Liver (tissue), 9 donors: ENCODE measurements around the gene SESN3. TPM values are rescaled to one million over a fixed set of nuclear protein-coding genes. Genes with fewer than 3 reads are reported as not detected.
A peak's percentile ranks its signal among the peaks of the same experiment; 100 is the strongest.
"Not testable (repeated sequence)": the region's sequence is repeated elsewhere in the genome, so short reads cannot be mapped to it uniquely, and the experiment has no call there.

Experiments
- DNase-seq: peaks from one replicate; pipeline ENCODE4 v3.0.0-alpha.2; 2017; ENCODE audit warnings: low spot score
- H3K27ac ChIP-seq, 2 donors: one replicate each; pipeline ENCODE4 v1.7.0; 2013; ENCODE audit warnings: inconsistent platforms in 2 of 2, low read length in 2 of 2, control low read depth in 1 of 2, low read depth in 1 of 2, mild to moderate bottlenecking in 1 of 2
- H3K27me3 ChIP-seq, 4 donors: one replicate each; pipeline versions ENCODE4 v1.6.1 to v1.7.0; 2013; ENCODE audit warnings: low read length in 3 of 4, inconsistent platforms in 1 of 4, mild to moderate bottlenecking in 1 of 4, moderate library complexity in 1 of 4; ENCODE audit not compliant: control insufficient read depth in 4 of 4, insufficient read depth in 4 of 4
- H3K36me3 ChIP-seq, 4 donors: one replicate each; pipeline versions ENCODE4 v1.6.1 to v1.7.0; 2013; ENCODE audit warnings: low read length in 3 of 4, mild to moderate bottlenecking in 3 of 4, low read depth in 1 of 4, moderate library complexity in 1 of 4; ENCODE audit not compliant: control insufficient read depth in 4 of 4, insufficient read depth in 3 of 4
- H3K4me1 ChIP-seq, 4 donors: one replicate each; pipeline versions ENCODE4 v1.6.1 to v1.7.0; 2013; ENCODE audit warnings: low read length in 3 of 4, mild to moderate bottlenecking in 3 of 4, moderate library complexity in 1 of 4; ENCODE audit not compliant: control insufficient read depth in 4 of 4, insufficient read depth in 4 of 4
- H3K4me3 ChIP-seq, 3 donors: one replicate each; pipeline versions ENCODE4 v1.6.1 to v1.7.0; 2013; ENCODE audit warnings: low read length in 3 of 3, control low read depth in 1 of 3, low read depth in 1 of 3, mild to moderate bottlenecking in 1 of 3
- H3K9ac ChIP-seq, 2 donors: one replicate each; pipeline ENCODE4 v1.7.0; 2013; ENCODE audit warnings: low read length in 2 of 2, mild to moderate bottlenecking in 2 of 2, moderate library complexity in 2 of 2, control low read depth in 1 of 2, low read depth in 1 of 2
- H3K9me3 ChIP-seq, 4 donors: one replicate each; pipeline versions ENCODE4 v1.6.1 to v1.7.0; 2013; ENCODE audit warnings: low read length in 3 of 4; ENCODE audit not compliant: control insufficient read depth in 4 of 4
- ATF3 ChIP-seq: IDR thresholded peaks from 2 replicates; pipeline ENCODE4 v1.6.1; 2016; ENCODE audit warnings: antibody characterized with exemption
- CTCF ChIP-seq: fragments of 150-350 bp; IDR thresholded peaks from 2 replicates; pipeline ENCODE4 v1.5.1; 2017; ENCODE audit warnings: improper control_type of control experiment, low read depth, low read length; ENCODE audit not compliant: missing input control
- EGR1 ChIP-seq, 2 donors: IDR thresholded peaks; 2 replicates each; pipeline ENCODE4 v1.6.1; 2016 to 2018; ENCODE audit warnings: antibody characterized with exemption in 2 of 2, low read depth in 2 of 2
- FOXA1 ChIP-seq: IDR thresholded peaks from 2 replicates; pipeline ENCODE4 v1.6.1; 2016; ENCODE audit warnings: antibody characterized with exemption
- GABPA ChIP-seq, 2 donors: IDR thresholded peaks in 1 of 2; conservative IDR thresholded peaks in 1 of 2; 2 replicates each; pipeline ENCODE4 v1.6.1; 2016; ENCODE audit warnings: antibody characterized with exemption in 2 of 2, mild to moderate bottlenecking in 1 of 2, moderate library complexity in 1 of 2
- HNF4G ChIP-seq: IDR thresholded peaks from 2 replicates; pipeline ENCODE4 v1.6.1; 2016; ENCODE audit warnings: antibody characterized with exemption
- JUND ChIP-seq, 2 donors: IDR thresholded peaks; 2 replicates each; pipeline ENCODE4 v1.6.1; 2016; ENCODE audit warnings: antibody characterized with exemption in 2 of 2
- RAD21 ChIP-seq, 2 donors: IDR thresholded peaks; 2 replicates each; pipeline ENCODE4 v1.6.1; 2016; ENCODE audit warnings: antibody characterized with exemption in 2 of 2, mild to moderate bottlenecking in 2 of 2
- RXRA ChIP-seq, 2 donors: IDR thresholded peaks; 2 replicates each; pipeline ENCODE4 v1.6.1; 2017 to 2018; ENCODE audit warnings: antibody characterized with exemption in 2 of 2, mild to moderate bottlenecking in 1 of 2
- SP1 ChIP-seq: IDR thresholded peaks from 2 replicates; pipeline ENCODE4 v1.6.1; 2018; ENCODE audit warnings: antibody characterized with exemption, mild to moderate bottlenecking
- YY1 ChIP-seq: IDR thresholded peaks from 2 replicates; pipeline ENCODE4 v1.6.1; 2016; ENCODE audit warnings: antibody characterized with exemption, mild to moderate bottlenecking
- ZBTB33 ChIP-seq: IDR thresholded peaks from 2 replicates; pipeline ENCODE4 v1.6.1; 2016; ENCODE audit warnings: antibody characterized with exemption
- WGBS: extraction: QIAGEN DNeasy Blood & Tissue Kit; methylation state at CpG from one replicate; pipeline ENCODE4 v1.1.7; 2013; 5-methylcytosine and 5-hydroxymethylcytosine counted together
- polyA plus RNA-seq, 2 donors: library from polyadenylated mRNA; stranded (reverse) in 1 of 2; unstranded in 1 of 2; fragments of 200-250 nt in 1 of 2; fragments of >200 nt in 1 of 2; fragmentation: Nextera tagmentation in 1 of 2; extraction: Ambion mirVana in 1 of 2; gene quantifications; one replicate each; pipeline versions ENCODE4 v1.2.1 to v1.2.3, GENCODE V29; 2013 to 2015
- total RNA-seq, 2 donors: library from RNA; depleted of rRNA; stranded (reverse); fragments of >200 nt; gene quantifications; one replicate each; pipeline ENCODE4 v1.2.3, GENCODE V29; 2014
- TF ChIP-seq, protein P1 (sequence below): IDR thresholded peaks from 2 replicates; pipeline ENCODE4 v1.6.1; 2016; ENCODE audit warnings: antibody characterized with exemption, mild to moderate bottlenecking
- TF ChIP-seq, protein P2 (sequence below): IDR thresholded peaks from 2 replicates; pipeline ENCODE4 v1.6.1; 2016; ENCODE audit warnings: antibody characterized with exemption
- donor health status: healthy.
- donor health status: healthy.
- donor health status: healthy.
- donor health status: healthy.
- donor health status: healthy.

SESN3 gene
- total and polyA plus RNA-seq, 4 donors, result 0.85 to 46.6 (median 2.6) TPM

DNA sequence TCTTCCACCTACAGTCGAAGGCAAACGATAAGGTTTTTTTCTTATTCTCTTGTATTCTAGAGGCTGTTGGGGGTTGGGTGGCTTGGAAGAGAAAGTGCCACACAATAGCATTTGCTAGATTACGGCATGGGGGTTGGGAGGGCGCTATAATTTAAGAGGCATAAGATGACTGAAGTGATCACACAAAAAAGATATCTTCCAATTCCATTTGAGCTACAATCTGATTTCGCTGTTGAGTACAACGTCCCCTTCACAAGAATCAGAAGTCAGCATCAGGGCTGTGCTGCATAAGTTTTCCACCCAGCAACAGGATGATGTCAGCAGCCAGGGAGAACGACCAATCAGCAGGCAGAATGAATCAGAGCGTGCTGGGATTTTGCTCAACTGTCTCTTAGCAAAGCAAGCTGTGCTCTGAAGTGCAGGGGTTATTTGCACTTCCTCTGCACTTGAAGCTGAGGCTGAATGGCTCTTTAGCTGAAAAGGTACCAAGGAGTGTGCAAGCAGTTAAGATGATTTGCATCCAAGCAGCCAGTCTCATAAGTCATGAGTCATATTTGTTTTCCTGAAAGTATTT lies 23.2 kb upstream of the SESN3 start:
- no peak for TF ChIP-seq EGR1 (IDR thresholded peaks at IDR 0.05; ENCODE audit: low read depth in 2 of 2)
- peak; percentile 16 to 35 for TF ChIP-seq RAD21 (IDR thresholded peaks at IDR 0.05)
- TF ChIP-seq JUND (IDR thresholded peaks at IDR 0.05), result peak; percentile 49 to 61
- H3K9ac ChIP-seq, result no peak overlapping the region
- peaks cover 0 to 2% (median 0%) of the 10 kb centered on the region in 4 donors for H3K9me3 ChIP-seq
- H3K4me3 ChIP-seq, result peak overlapping the region in 1 of 3 donors; percentile 29
- H3K36me3 ChIP-seq, result no peaks in the 10 kb centered on the region
- peak overlapping the region in 1 of 2 donors; percentile 16 for H3K27ac ChIP-seq
- H3K4me1 ChIP-seq, result peaks cover 0 to 2% (median 0%) of the 10 kb centered on the region in 4 donors
- peak; percentile 63 for DNase-seq
- 17% methylated on average over 8 of the region's 8 CpGs for WGBS
- no peaks in the 10 kb centered on the region for H3K27me3 ChIP-seq

DNA sequence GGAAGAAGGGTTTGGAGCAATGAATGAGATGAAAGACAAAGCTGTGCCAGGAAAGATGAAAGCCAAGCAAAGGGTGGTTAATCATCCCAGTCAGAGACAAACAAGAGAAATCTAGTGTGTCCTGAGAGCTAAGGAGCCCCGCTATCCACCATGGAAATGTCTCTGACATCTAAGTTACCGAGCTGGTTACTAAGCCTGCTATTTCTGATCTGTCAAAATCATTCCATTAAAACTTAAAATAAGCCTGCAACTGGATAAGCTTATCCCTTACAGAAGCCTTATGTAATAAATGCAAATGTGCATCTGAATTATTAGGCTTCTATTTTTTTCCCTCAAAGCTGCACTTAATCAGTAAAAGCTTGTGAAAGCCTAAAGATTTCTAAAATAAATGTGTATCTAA lies 22.1 kb upstream of the SESN3 start:
- H3K27me3 ChIP-seq, result no peaks in the 10 kb centered on the region
- no peak overlapping the region for H3K27ac ChIP-seq
- TF ChIP-seq RXRA (IDR thresholded peaks at IDR 0.05) (no peak), RAD21 (IDR thresholded peaks at IDR 0.05) (no peak), YY1 (no peak)
- peaks cover 0 to 2% (median 0%) of the 10 kb centered on the region in 4 donors for H3K4me1 ChIP-seq
- peaks cover 0 to 2% (median 0%) of the 10 kb centered on the region in 4 donors for H3K9me3 ChIP-seq
- no peak for DNase-seq
- H3K36me3 ChIP-seq, result no peaks in the 10 kb centered on the region
- 94% methylated on average over 2 of the region's 2 CpGs for WGBS
- H3K9ac ChIP-seq, result no peak overlapping the region
- H3K4me3 ChIP-seq, result no peak overlapping the region

GRCh38 chr11:95252586-95252985 lies 21.6 kb upstream of the SESN3 start:
- Histone ChIP-seq H3K27ac (no peak overlapping the region), H3K4me1 (peaks cover 0 to 2% (median 0%) of the 10 kb centered on the region in 4 donors)
- TF ChIP-seq YY1 (no peak), ZBTB33 (no peak), HNF4G (no peak), RXRA (IDR thresholded peaks at IDR 0.05) (no peak), CTCF (no peak), RAD21 (IDR thresholded peaks at IDR 0.05) (no peak), FOXA1 (no peak), GABPA (IDR thresholded peaks at IDR 0.05 in 1 of 2, conservative IDR thresholded peaks at IDR 0.05 in 1 of 2) (no peak), EGR1 (IDR thresholded peaks at IDR 0.05; ENCODE audit: low read depth in 2 of 2) (no peak), SP1 (no peak), ATF3 (no peak)
- TF ChIP-seq, protein P1, sequence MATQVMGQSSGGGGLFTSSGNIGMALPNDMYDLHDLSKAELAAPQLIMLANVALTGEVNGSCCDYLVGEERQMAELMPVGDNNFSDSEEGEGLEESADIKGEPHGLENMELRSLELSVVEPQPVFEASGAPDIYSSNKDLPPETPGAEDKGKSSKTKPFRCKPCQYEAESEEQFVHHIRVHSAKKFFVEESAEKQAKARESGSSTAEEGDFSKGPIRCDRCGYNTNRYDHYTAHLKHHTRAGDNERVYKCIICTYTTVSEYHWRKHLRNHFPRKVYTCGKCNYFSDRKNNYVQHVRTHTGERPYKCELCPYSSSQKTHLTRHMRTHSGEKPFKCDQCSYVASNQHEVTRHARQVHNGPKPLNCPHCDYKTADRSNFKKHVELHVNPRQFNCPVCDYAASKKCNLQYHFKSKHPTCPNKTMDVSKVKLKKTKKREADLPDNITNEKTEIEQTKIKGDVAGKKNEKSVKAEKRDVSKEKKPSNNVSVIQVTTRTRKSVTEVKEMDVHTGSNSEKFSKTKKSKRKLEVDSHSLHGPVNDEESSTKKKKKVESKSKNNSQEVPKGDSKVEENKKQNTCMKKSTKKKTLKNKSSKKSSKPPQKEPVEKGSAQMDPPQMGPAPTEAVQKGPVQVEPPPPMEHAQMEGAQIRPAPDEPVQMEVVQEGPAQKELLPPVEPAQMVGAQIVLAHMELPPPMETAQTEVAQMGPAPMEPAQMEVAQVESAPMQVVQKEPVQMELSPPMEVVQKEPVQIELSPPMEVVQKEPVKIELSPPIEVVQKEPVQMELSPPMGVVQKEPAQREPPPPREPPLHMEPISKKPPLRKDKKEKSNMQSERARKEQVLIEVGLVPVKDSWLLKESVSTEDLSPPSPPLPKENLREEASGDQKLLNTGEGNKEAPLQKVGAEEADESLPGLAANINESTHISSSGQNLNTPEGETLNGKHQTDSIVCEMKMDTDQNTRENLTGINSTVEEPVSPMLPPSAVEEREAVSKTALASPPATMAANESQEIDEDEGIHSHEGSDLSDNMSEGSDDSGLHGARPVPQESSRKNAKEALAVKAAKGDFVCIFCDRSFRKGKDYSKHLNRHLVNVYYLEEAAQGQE, result no peak
- TF ChIP-seq, protein P2, sequence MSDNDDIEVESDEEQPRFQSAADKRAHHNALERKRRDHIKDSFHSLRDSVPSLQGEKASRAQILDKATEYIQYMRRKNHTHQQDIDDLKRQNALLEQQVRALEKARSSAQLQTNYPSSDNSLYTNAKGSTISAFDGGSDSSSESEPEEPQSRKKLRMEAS, result no peak

GRCh38 chr11:95251896-95252295 lies 20.9 kb upstream of the SESN3 start:
- not testable (repeated sequence) for H3K4me1 ChIP-seq, H3K27ac ChIP-seq, H3K36me3 ChIP-seq, H3K4me3 ChIP-seq, H3K27me3 ChIP-seq, H3K9me3 ChIP-seq, DNase-seq, H3K9ac ChIP-seq
- 97% methylated on average over 6 of the region's 6 CpGs for WGBS

More at GRCh38 chr11:95252586-95252985, 21.6 kb upstream of the SESN3 start:
- no peak for DNase-seq
- Histone ChIP-seq H3K4me3 (no peak overlapping the region), H3K27me3 (no peaks in the 10 kb centered on the region), H3K9ac (no peak overlapping the region), H3K36me3 (no peaks in the 10 kb centered on the region), H3K9me3 (peaks cover 0 to 2% (median 0%) of the 10 kb centered on the region in 4 donors)
- WGBS, result 73% methylated on average over 1 of the region's 1 CpG
